ENCODE results near the gene C16orf46. TPM values are rescaled to one million over a fixed set of nuclear protein-coding genes. Genes with fewer than 3 reads are reported as not detected.

C16orf46 gene
- total RNA-seq, 1 donor: not detected

- H3K27me3 ChIP-seq (ENCODE audit: insufficient read depth, low read length): no peaks in the 10 kb centered on the region
- H3K4me1 ChIP-seq (ENCODE audit: insufficient read depth, low read length): no peaks in the 10 kb centered on the region
- no peaks in the 10 kb centered on the region for H3K9me3 ChIP-seq (ENCODE audit: low read depth, low read length)
- no peak overlapping the region for H3K4me3 ChIP-seq (ENCODE audit: low read length)
Observed at GRCh38 chr16:81060576-81061306, 16.3 kb downstream of the C16orf46 start.

- H3K9me3 ChIP-seq (ENCODE audit: low read depth, low read length): peaks cover 9% of the 10 kb centered on the region
- H3K4me1 ChIP-seq (ENCODE audit: insufficient read depth, low read length): no peaks in the 10 kb centered on the region
- H3K4me3 ChIP-seq (ENCODE audit: low read length): no peak overlapping the region
- H3K27me3 ChIP-seq (ENCODE audit: insufficient read depth, low read length): no peaks in the 10 kb centered on the region
Observed at GRCh38 chr16:81053761-81054160, 23.3 kb downstream of the C16orf46 start.

GRCh38 chr16:81042821-81043220 lies 34.2 kb downstream of the C16orf46 start:
- H3K9me3 ChIP-seq (ENCODE audit: low read depth, low read length): no peaks in the 10 kb centered on the region
- no peaks in the 10 kb centered on the region for H3K27me3 ChIP-seq (ENCODE audit: insufficient read depth, low read length)
- H3K4me3 ChIP-seq (ENCODE audit: low read length): no peak overlapping the region
- H3K4me1 ChIP-seq (ENCODE audit: insufficient read depth, low read length): peaks cover 9% of the 10 kb centered on the region

GRCh38 chr16:81041696-81042095 lies 35.3 kb downstream of the C16orf46 start:
- peaks cover 20% of the 10 kb centered on the region for H3K4me1 ChIP-seq (ENCODE audit: insufficient read depth, low read length)
- H3K4me3 ChIP-seq (ENCODE audit: low read length): no peak overlapping the region

GRCh38 chr16:81040842-81041241 lies 36.2 kb downstream of the C16orf46 start:
- Histone ChIP-seq H3K9me3 (ENCODE audit: low read depth, low read length) (no peaks in the 10 kb centered on the region), H3K27me3 (ENCODE audit: insufficient read depth, low read length) (no peaks in the 10 kb centered on the region), H3K4me1 (ENCODE audit: insufficient read depth, low read length) (peaks cover 24% of the 10 kb centered on the region), H3K4me3 (ENCODE audit: low read length) (no peak overlapping the region)

More at GRCh38 chr16:81041696-81042095, 35.3 kb downstream of the C16orf46 start:
- Histone ChIP-seq H3K9me3 (ENCODE audit: low read depth, low read length) (no peaks in the 10 kb centered on the region), H3K27me3 (ENCODE audit: insufficient read depth, low read length) (no peaks in the 10 kb centered on the region)

GRCh38 chr16:81040131-81040530 lies 36.9 kb downstream of the C16orf46 start:
- Histone ChIP-seq H3K4me3 (ENCODE audit: low read length) (no peak overlapping the region), H3K4me1 (ENCODE audit: insufficient read depth, low read length) (peaks cover 24% of the 10 kb centered on the region), H3K9me3 (ENCODE audit: low read depth, low read length) (no peaks in the 10 kb centered on the region), H3K27me3 (ENCODE audit: insufficient read depth, low read length) (no peaks in the 10 kb centered on the region)

GRCh38 chr16:81036751-81037350 lies 40.2 kb downstream of the C16orf46 start:
- Histone ChIP-seq H3K9me3 (ENCODE audit: low read depth, low read length) (no peaks in the 10 kb centered on the region), H3K27me3 (ENCODE audit: insufficient read depth, low read length) (no peaks in the 10 kb centered on the region), H3K4me3 (ENCODE audit: low read length) (peak overlapping the region; percentile 73), H3K4me1 (ENCODE audit: insufficient read depth, low read length) (peaks cover 24% of the 10 kb centered on the region)

GRCh38 chr16:81035975-81036750 lies 40.9 kb downstream of the C16orf46 start:
- peak overlapping the region; percentile 73 for H3K4me3 ChIP-seq (ENCODE audit: low read length)
- peaks cover 24% of the 10 kb centered on the region for H3K4me1 ChIP-seq (ENCODE audit: insufficient read depth, low read length)
- no peaks in the 10 kb centered on the region for H3K9me3 ChIP-seq (ENCODE audit: low read depth, low read length)
- H3K27me3 ChIP-seq (ENCODE audit: insufficient read depth, low read length): no peaks in the 10 kb centered on the region

GRCh38 chr16:81035398-81035974 lies 41.6 kb downstream of the C16orf46 start, which contains the start of gene ATMIN:
Gene ATMIN, plus strand, starts transcription at chr16:81035842. Its CDS starts 29 bp downstream, at chr16:81035871.
- H3K4me3 ChIP-seq (ENCODE audit: low read length): peak within 1 kb of the TSS; percentile 73
- no peaks in the 10 kb centered on the region for H3K9me3 ChIP-seq (ENCODE audit: low read depth, low read length)
- H3K27me3 ChIP-seq (ENCODE audit: insufficient read depth, low read length): no peaks in the 10 kb centered on the region
- H3K4me1 ChIP-seq (ENCODE audit: insufficient read depth, low read length): peaks cover 24% of the 10 kb centered on the region

- H3K4me1 ChIP-seq (ENCODE audit: insufficient read depth, low read length): no peaks in the 10 kb centered on the region
Observed at GRCh38 chr16:81029930-81030604, 47.0 kb downstream of the C16orf46 start.

GRCh38 chr16:81026429-81026828 lies 50.6 kb downstream of the C16orf46 start:
- no peaks in the 10 kb centered on the region for H3K9me3 ChIP-seq (ENCODE audit: low read depth, low read length)

More at GRCh38 chr16:81029930-81030604, 47.0 kb downstream of the C16orf46 start:
- no peak overlapping the region for H3K4me3 ChIP-seq (ENCODE audit: low read length)
- no peaks in the 10 kb centered on the region for H3K27me3 ChIP-seq (ENCODE audit: insufficient read depth, low read length)
- no peaks in the 10 kb centered on the region for H3K9me3 ChIP-seq (ENCODE audit: low read depth, low read length)

GRCh38 chr16:81018496-81018895 lies 58.5 kb downstream of the C16orf46 start:
- H3K4me1 ChIP-seq (ENCODE audit: insufficient read depth, low read length): no peaks in the 10 kb centered on the region
- H3K4me3 ChIP-seq (ENCODE audit: low read length): no peak overlapping the region
- no peaks in the 10 kb centered on the region for H3K27me3 ChIP-seq (ENCODE audit: insufficient read depth, low read length)
- no peaks in the 10 kb centered on the region for H3K9me3 ChIP-seq (ENCODE audit: low read depth, low read length)

More at GRCh38 chr16:81026429-81026828, 50.6 kb downstream of the C16orf46 start:
- Histone ChIP-seq H3K27me3 (ENCODE audit: insufficient read depth, low read length) (no peaks in the 10 kb centered on the region), H3K4me3 (ENCODE audit: low read length) (no peak overlapping the region), H3K4me1 (ENCODE audit: insufficient read depth, low read length) (no peaks in the 10 kb centered on the region)

GRCh38 chr16:81014672-81015071 lies 62.4 kb downstream of the C16orf46 start:
- Histone ChIP-seq H3K4me1 (ENCODE audit: insufficient read depth, low read length) (no peaks in the 10 kb centered on the region), H3K4me3 (ENCODE audit: low read length) (no peak overlapping the region), H3K27me3 (ENCODE audit: insufficient read depth, low read length) (no peaks in the 10 kb centered on the region), H3K9me3 (ENCODE audit: low read depth, low read length) (no peaks in the 10 kb centered on the region)

- no peaks in the 10 kb centered on the region for H3K27me3 ChIP-seq (ENCODE audit: insufficient read depth, low read length)
- peaks cover 6% of the 10 kb centered on the region for H3K4me1 ChIP-seq (ENCODE audit: insufficient read depth, low read length)
- H3K4me3 ChIP-seq (ENCODE audit: low read length): no peak overlapping the region
- no peaks in the 10 kb centered on the region for H3K9me3 ChIP-seq (ENCODE audit: low read depth, low read length)
Observed at GRCh38 chr16:81012974-81013373, 64.1 kb downstream of the C16orf46 start.
